Activated CD8-positive, alpha-beta T cell treated with anti-CD3 and anti-CD28 coated beads for 36 hours (primary cell): ENCODE measurements around the gene PTPRR. TPM values are rescaled to one million over a fixed set of nuclear protein-coding genes. Genes with fewer than 3 reads are reported as not detected.

Experiments used
- ATAC-seq: fragments of 200-7000 bp; cut with Tn5 transposase; one replicate; pipeline ENCODE4 v1.10.0; 2021; ENCODE audit warnings: mild to moderate bottlenecking, moderate library complexity
- CTCF ChIA-PET: fragments of 350-600 bp; sonication (Branson Sonifier 250); formaldehyde crosslinking; loops from one replicate; lab custom pipeline; 2021; ENCODE audit warnings: antibody characterized with exemption; lab: Charles Lee
- POLR2A ChIA-PET: fragments of 350-600 bp; sonication (Branson Sonifier 250); formaldehyde crosslinking; loops from one replicate; lab custom pipeline; 2021; ENCODE audit warnings: antibody characterized with exemption; lab: Charles Lee
- DNase-seq: peaks from one replicate; pipeline ENCODE4 v3.0.0-alpha.2; 2020
- H3K27ac Mint-ChIP-seq: one replicate; pipeline ENCODE4 v1.8.0; 2021; ENCODE audit warnings: mild to moderate bottlenecking, mixed read lengths
- H3K27me3 Mint-ChIP-seq: one replicate; pipeline ENCODE4 v1.8.0; 2021; ENCODE audit warnings: mixed read lengths
- H3K36me3 Mint-ChIP-seq: one replicate; pipeline ENCODE4 v1.8.0; 2021; ENCODE audit warnings: low read depth, mixed read lengths
- H3K4me1 Mint-ChIP-seq: one replicate; pipeline ENCODE4 v1.8.0; 2021; ENCODE audit warnings: low read depth, mixed read lengths
- H3K4me3 Mint-ChIP-seq: one replicate; pipeline ENCODE4 v1.8.0; 2021; ENCODE audit warnings: mild to moderate bottlenecking, moderate library complexity, mixed read lengths
- H3K9me3 Mint-ChIP-seq: one replicate; pipeline ENCODE4 v1.8.0; 2021; ENCODE audit warnings: mixed read lengths
- intact Hi-C: fragments of 100-400 bp; cut with micrococcal nuclease; formaldehyde crosslinking; loops from one replicate; pipeline ENCODE4 v1.10.0; 2022
- total RNA-seq, 2 experiments: library from RNA; stranded (reverse); gene quantifications; one replicate each; pipeline ENCODE4 v1.2.3, GENCODE V29; 2021
- TF ChIP-seq, protein P1 (sequence below): fragments of 200-600 bp; IDR thresholded peaks from one replicate; pipeline ENCODE4 v1.8.0; 2022; ENCODE audit warnings: antibody characterized with exemption, mild to moderate bottlenecking

The PTPRR gene
- total RNA-seq, 2 experiments from 2014 or later, result not detected

GRCh38 chr12:70928071-70928470 is 7.5 kb upstream of the PTPRR start:
- POLR2A ChIA-PET, result no interaction called here
- no peak overlapping the region for H3K4me3 Mint-ChIP-seq

GRCh38 chr12:70927356-70927755 is 6.8 kb upstream of the PTPRR start:
- ATAC-seq, result no peak
- no peak for DNase-seq
- Mint-ChIP-seq H3K4me1 (no peaks in the 10 kb centered on the region), H3K27me3 (no peaks in the 10 kb centered on the region), H3K36me3 (no peaks in the 10 kb centered on the region), H3K9me3 (peaks cover 2% of the 10 kb centered on the region), H3K27ac (no peak overlapping the region), H3K4me3 (no peak overlapping the region)
- CTCF ChIA-PET, result no interaction called here
- POLR2A ChIA-PET, result no interaction called here
- TF ChIP-seq, protein P1, sequence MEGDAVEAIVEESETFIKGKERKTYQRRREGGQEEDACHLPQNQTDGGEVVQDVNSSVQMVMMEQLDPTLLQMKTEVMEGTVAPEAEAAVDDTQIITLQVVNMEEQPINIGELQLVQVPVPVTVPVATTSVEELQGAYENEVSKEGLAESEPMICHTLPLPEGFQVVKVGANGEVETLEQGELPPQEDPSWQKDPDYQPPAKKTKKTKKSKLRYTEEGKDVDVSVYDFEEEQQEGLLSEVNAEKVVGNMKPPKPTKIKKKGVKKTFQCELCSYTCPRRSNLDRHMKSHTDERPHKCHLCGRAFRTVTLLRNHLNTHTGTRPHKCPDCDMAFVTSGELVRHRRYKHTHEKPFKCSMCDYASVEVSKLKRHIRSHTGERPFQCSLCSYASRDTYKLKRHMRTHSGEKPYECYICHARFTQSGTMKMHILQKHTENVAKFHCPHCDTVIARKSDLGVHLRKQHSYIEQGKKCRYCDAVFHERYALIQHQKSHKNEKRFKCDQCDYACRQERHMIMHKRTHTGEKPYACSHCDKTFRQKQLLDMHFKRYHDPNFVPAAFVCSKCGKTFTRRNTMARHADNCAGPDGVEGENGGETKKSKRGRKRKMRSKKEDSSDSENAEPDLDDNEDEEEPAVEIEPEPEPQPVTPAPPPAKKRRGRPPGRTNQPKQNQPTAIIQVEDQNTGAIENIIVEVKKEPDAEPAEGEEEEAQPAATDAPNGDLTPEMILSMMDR, result no peak
- intact Hi-C loops, result no loop called here

More at GRCh38 chr12:70928071-70928470, 7.5 kb upstream of the PTPRR start:
- no peak overlapping the region for H3K27ac Mint-ChIP-seq
- no peaks in the 10 kb centered on the region for H3K27me3 Mint-ChIP-seq
- no peak for ATAC-seq
- TF ChIP-seq, protein P1, result no peak
- no peak for DNase-seq
- intact Hi-C loops, result no loop called here
- no peaks in the 10 kb centered on the region for H3K4me1 Mint-ChIP-seq
- H3K36me3 Mint-ChIP-seq, result no peaks in the 10 kb centered on the region
- peaks cover 2% of the 10 kb centered on the region for H3K9me3 Mint-ChIP-seq
- CTCF ChIA-PET, result no interaction called here

DNA sequence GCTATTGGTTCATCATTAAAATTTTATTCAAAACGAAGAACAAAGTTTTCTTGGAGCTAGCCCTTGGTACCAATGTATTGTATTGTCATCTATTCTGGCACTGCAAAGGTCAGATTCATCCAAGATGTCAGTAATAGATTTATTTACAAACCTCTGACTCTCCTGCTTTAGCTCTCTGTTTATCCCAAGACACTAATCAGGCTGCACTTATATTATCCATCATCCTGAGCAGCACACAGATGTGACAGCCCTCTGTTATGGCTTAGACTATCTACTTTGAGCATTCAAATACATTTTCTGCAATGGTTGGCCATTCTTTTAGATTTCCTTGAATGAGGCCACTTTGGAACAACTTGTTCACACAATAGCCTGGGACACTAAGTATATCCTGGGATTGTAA is 5.0 kb upstream of the PTPRR start:
- no peak for DNase-seq
- ChIA-PET POLR2A (no interaction called here), CTCF (no interaction called here)
- Mint-ChIP-seq H3K4me1 (no peaks in the 10 kb centered on the region), H3K27ac (no peak overlapping the region), H3K9me3 (peaks cover 2% of the 10 kb centered on the region), H3K27me3 (peaks cover 2% of the 10 kb centered on the region), H3K4me3 (no peak overlapping the region), H3K36me3 (no peaks in the 10 kb centered on the region)
- TF ChIP-seq, protein P1, result no peak
- intact Hi-C loops, result no loop called here
- no peak for ATAC-seq

- intact Hi-C loops, result no loop called here
- no peak overlapping the region for H3K27ac Mint-ChIP-seq
- DNase-seq (no peak), ATAC-seq (no peak)
- ChIA-PET CTCF (no interaction called here), POLR2A (no interaction called here)
- TF ChIP-seq, protein P1, result no peak
- H3K4me1 Mint-ChIP-seq, result no peaks in the 10 kb centered on the region
- peaks cover 3% of the 10 kb centered on the region for H3K36me3 Mint-ChIP-seq
- H3K27me3 Mint-ChIP-seq, result peaks cover 11% of the 10 kb centered on the region
- H3K4me3 Mint-ChIP-seq, result no peak overlapping the region
- no peaks in the 10 kb centered on the region for H3K9me3 Mint-ChIP-seq
Observed at GRCh38 chr12:70920891-70921290, 353 bp upstream of the PTPRR start.

- H3K27me3 Mint-ChIP-seq, result peaks cover 11% of the 10 kb centered on the region
- no peaks in the 10 kb centered on the region for H3K9me3 Mint-ChIP-seq
- TF ChIP-seq, protein P1, result no peak
- intact Hi-C loops, result no loop called here
- no peak overlapping the region for H3K27ac Mint-ChIP-seq
- H3K4me1 Mint-ChIP-seq, result no peaks in the 10 kb centered on the region
- ChIA-PET CTCF (no interaction called here), POLR2A (no interaction called here)
- ATAC-seq (no peak), DNase-seq (no peak)
- no peak overlapping the region for H3K4me3 Mint-ChIP-seq
- H3K36me3 Mint-ChIP-seq, result peaks cover 3% of the 10 kb centered on the region
Observed at GRCh38 chr12:70919597-70920035, 922 bp downstream of the PTPRR start.
